ENCODE data around the gene FOXO6.

DNA sequence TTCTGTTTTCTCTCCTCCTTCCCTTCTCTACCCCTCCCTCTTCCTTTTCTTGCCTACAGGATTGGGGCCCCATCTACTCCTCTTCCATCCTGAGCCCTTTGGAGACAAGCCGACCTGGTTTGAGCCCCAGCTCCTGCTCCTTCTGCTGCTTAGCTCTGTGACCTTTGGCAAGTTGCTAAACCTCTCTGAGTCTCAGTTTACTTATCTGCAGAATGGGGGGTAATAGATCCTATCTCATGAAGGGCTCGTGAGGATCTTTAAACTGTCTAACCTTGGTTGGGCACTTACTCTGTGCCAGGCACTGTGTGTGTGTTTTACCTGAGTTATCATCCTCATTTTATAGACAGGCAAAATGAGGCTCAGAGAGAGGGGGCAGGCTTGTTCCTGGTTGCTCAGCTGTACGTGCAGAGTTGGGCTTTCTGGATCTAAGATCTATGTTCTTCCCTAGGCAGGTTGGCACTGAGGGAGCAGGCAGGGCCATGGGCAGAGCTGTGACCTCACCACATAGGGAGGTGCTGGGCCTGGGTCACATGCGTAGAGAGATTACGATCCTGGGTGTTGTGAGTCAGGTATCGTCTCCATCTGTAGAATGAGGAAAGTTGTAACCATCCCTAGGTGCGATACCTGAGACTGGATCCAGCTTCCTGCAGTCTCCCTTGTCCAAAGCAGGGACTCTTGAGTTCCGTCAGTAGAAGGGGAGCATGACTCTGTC lies 58.5 kb downstream of the FOXO6 start:
- TF ChIP-seq, protein P1, sequence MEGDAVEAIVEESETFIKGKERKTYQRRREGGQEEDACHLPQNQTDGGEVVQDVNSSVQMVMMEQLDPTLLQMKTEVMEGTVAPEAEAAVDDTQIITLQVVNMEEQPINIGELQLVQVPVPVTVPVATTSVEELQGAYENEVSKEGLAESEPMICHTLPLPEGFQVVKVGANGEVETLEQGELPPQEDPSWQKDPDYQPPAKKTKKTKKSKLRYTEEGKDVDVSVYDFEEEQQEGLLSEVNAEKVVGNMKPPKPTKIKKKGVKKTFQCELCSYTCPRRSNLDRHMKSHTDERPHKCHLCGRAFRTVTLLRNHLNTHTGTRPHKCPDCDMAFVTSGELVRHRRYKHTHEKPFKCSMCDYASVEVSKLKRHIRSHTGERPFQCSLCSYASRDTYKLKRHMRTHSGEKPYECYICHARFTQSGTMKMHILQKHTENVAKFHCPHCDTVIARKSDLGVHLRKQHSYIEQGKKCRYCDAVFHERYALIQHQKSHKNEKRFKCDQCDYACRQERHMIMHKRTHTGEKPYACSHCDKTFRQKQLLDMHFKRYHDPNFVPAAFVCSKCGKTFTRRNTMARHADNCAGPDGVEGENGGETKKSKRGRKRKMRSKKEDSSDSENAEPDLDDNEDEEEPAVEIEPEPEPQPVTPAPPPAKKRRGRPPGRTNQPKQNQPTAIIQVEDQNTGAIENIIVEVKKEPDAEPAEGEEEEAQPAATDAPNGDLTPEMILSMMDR (IDR thresholded peaks at IDR 0.05), result no peak
- TF ChIP-seq POLR2A (IDR thresholded peaks at IDR 0.05), result no peak
